ENCODE results near the gene P3R3URF. TPM values are rescaled to one million over a fixed set of nuclear protein-coding genes. Genes with fewer than 3 reads are reported as not detected.

The P3R3URF gene
- total and polyA plus RNA-seq, 9 of the 15 experiments (the other 6 are each of a cell fraction or from before 2014, with no cell fraction given): not detected

- TF ChIP-seq ZFX (CRISPR knock-in tag; IDR thresholded peaks at IDR 0.05): peak; percentile 95
- TF ChIP-seq RBBP5 (IDR thresholded peaks at IDR 0.05; ENCODE audit: borderline replicate concordance, insufficient read depth, low read length, poor library complexity, severe bottlenecking): peak; percentile 64
- TF ChIP-seq CCAR2 (IDR thresholded peaks at IDR 0.05; ENCODE audit: low read depth, low read length): no peak
- no peak; a peak in 1 of 6 replicates for TF ChIP-seq ZBTB11 (CRISPR knock-in tag; IDR thresholded peaks at IDR 0.05)
- peak; percentile 76 for TF ChIP-seq ZNF592 (IDR thresholded peaks at IDR 0.05)
- TF ChIP-seq SRSF9 (IDR thresholded peaks at IDR 0.05; ENCODE audit: borderline replicate concordance, low read depth, low read length): no peak
- TF ChIP-seq HOMEZ (CRISPR knock-in tag; IDR thresholded peaks at IDR 0.05): no peak
- no peak for TF ChIP-seq PTRF (tag; IDR thresholded peaks at IDR 0.05)
- TF ChIP-seq ELF4 (CRISPR knock-in tag; IDR thresholded peaks at IDR 0.05): no peak
- no peak for TF ChIP-seq BCLAF1 (IDR thresholded peaks at IDR 0.05; ENCODE audit: borderline replicate concordance in 1 of 2, control insufficient read depth in 1 of 2, low read depth in 2 of 2, low read length in 1 of 2)
- no peak for TF ChIP-seq ZNF707 (CRISPR knock-in tag; conservative IDR thresholded peaks at IDR 0.05)
- 0 out of 2 replicates have a peak, but pooled peaks have one; percentile 7 for TF ChIP-seq ARID2 (IDR thresholded peaks at IDR 0.05)
These were observed 21.9 kb upstream of the P3R3URF start, which contains the start of gene POMGNT1 (continued) for GRCh38 chr1:46197964-46198811.
